ENCODE data around the gene LRRTM4. TPM values are rescaled to one million over a fixed set of nuclear protein-coding genes. Genes with fewer than 3 reads are reported as not detected.
A peak's percentile ranks its signal among the peaks of the same experiment; 100 is the strongest.

LRRTM4 gene
- total RNA-seq, 1 experiment from 2014 or later: 12.0 TPM

- no peak overlapping the region for H3K27ac Mint-ChIP-seq
- WGBS (ENCODE audit: extremely low coverage, insufficient read length, low lambda C conversion rate): no CpG with 5 or more reads among the region's 4 CpGs
- H4K91ac ChIP-seq (ENCODE audit: insufficient read length, low read depth, low read length): no peak overlapping the region
- no peaks in the 10 kb centered on the region for H3K79me2 ChIP-seq (ENCODE audit: insufficient read depth, low read length)
- no peaks in the 10 kb centered on the region; the same call in 1 of the 2 replicates for H3K4me1 ChIP-seq (ENCODE audit: insufficient read depth, low read length)
- H3K9ac ChIP-seq (ENCODE audit: extremely low read depth, insufficient read length, low read length): no peak overlapping the region
- H4K5ac ChIP-seq (ENCODE audit: insufficient read length, low read depth, low read length): no peak overlapping the region
- no peak overlapping the region for H3K27ac ChIP-seq (ENCODE audit: insufficient read length, low read depth, low read length)
- H3K4ac ChIP-seq (ENCODE audit: low read depth, low read length): no peak overlapping the region
- no peaks in the 10 kb centered on the region for H3K23me2 ChIP-seq (ENCODE audit: insufficient read length, low read depth, low read length, poor library complexity, severe bottlenecking)
- no peaks in the 10 kb centered on the region for H3K9me3 ChIP-seq (ENCODE audit: control insufficient read depth, low read depth, low read length)
- H3K36me3 Mint-ChIP-seq (ENCODE audit: insufficient read depth in 1 of 3, low read depth in 3 of 3): no peaks in the 10 kb centered on the region
- no peaks in the 10 kb centered on the region for H4K20me1 ChIP-seq (ENCODE audit: control insufficient read depth, insufficient read depth, insufficient read length)
- no peak overlapping the region for H3K14ac ChIP-seq (ENCODE audit: insufficient read depth, low read length)
- no peak overlapping the region for H2AK5ac ChIP-seq (ENCODE audit: insufficient read length, low read length)
- no peaks in the 10 kb centered on the region for H3K79me1 ChIP-seq (ENCODE audit: insufficient read depth, low read depth, low read length, poor library complexity, severe bottlenecking)
- no peak overlapping the region for H2AFZ ChIP-seq (ENCODE audit: low read length)
- no peak overlapping the region for H2BK15ac ChIP-seq (ENCODE audit: low read depth, low read length)
- H3K18ac ChIP-seq (ENCODE audit: insufficient read length, low read depth, low read length): no peak overlapping the region
- no peaks in the 10 kb centered on the region for H3K9me3 Mint-ChIP-seq
- H3K23ac ChIP-seq (ENCODE audit: insufficient read length, low read depth, low read length): no peak overlapping the region
- H3K27me3 Mint-ChIP-seq (ENCODE audit: low read depth): no peaks in the 10 kb centered on the region
- H3K4me2 ChIP-seq (ENCODE audit: insufficient read depth, insufficient read length, low read length): no peak overlapping the region
- peaks cover 10 to 23% of the 10 kb centered on the region in 2 experiments for H3K4me1 Mint-ChIP-seq
- H2BK20ac ChIP-seq (ENCODE audit: low read depth, low read length, poor library complexity, severe bottlenecking): no peak overlapping the region
- no peak overlapping the region for H3T11ph ChIP-seq (ENCODE audit: low read length)
- TF ChIP-seq CTCF (conservative IDR thresholded peaks at IDR 0.05): peak; percentile 44
- H3K4me3 Mint-ChIP-seq: no peak overlapping the region
- no peak for DNase-seq
- H2BK120ac ChIP-seq (ENCODE audit: low read depth, low read length, poor library complexity, severe bottlenecking): no peak overlapping the region
- H2BK5ac ChIP-seq (ENCODE audit: insufficient read length, low read length): no peak overlapping the region
- no peak overlapping the region for H2BK12ac ChIP-seq (ENCODE audit: insufficient read length, low read depth, low read length)
- no peak overlapping the region for H4K8ac ChIP-seq (replicated peaks; ENCODE audit: insufficient read length, low read depth, low read length)
- no peak overlapping the region for H3K56ac ChIP-seq (ENCODE audit: insufficient read length, low read depth, low read length)
- H3K27me3 ChIP-seq (ENCODE audit: insufficient read depth, low read length): no peaks in the 10 kb centered on the region
These were observed 123.1 kb downstream of the LRRTM4 start for GRCh38 chr2:77398970-77399600.
